ENCODE measurements around the gene ANO7.

- no peak for TF ChIP-seq POLR2AphosphoS5 (IDR thresholded peaks at IDR 0.05; ENCODE audit: low read depth, low read length)
- TF ChIP-seq, protein P1, sequence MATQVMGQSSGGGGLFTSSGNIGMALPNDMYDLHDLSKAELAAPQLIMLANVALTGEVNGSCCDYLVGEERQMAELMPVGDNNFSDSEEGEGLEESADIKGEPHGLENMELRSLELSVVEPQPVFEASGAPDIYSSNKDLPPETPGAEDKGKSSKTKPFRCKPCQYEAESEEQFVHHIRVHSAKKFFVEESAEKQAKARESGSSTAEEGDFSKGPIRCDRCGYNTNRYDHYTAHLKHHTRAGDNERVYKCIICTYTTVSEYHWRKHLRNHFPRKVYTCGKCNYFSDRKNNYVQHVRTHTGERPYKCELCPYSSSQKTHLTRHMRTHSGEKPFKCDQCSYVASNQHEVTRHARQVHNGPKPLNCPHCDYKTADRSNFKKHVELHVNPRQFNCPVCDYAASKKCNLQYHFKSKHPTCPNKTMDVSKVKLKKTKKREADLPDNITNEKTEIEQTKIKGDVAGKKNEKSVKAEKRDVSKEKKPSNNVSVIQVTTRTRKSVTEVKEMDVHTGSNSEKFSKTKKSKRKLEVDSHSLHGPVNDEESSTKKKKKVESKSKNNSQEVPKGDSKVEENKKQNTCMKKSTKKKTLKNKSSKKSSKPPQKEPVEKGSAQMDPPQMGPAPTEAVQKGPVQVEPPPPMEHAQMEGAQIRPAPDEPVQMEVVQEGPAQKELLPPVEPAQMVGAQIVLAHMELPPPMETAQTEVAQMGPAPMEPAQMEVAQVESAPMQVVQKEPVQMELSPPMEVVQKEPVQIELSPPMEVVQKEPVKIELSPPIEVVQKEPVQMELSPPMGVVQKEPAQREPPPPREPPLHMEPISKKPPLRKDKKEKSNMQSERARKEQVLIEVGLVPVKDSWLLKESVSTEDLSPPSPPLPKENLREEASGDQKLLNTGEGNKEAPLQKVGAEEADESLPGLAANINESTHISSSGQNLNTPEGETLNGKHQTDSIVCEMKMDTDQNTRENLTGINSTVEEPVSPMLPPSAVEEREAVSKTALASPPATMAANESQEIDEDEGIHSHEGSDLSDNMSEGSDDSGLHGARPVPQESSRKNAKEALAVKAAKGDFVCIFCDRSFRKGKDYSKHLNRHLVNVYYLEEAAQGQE (IDR thresholded peaks at IDR 0.05; ENCODE audit: insufficient read depth in 1 of 2, low read depth in 2 of 2, low read length in 2 of 2) = no peak
Observed at GRCh38 chr2:241199286-241199685, 10.8 kb downstream of the ANO7 start.
